GM19438 (cell line): ENCODE data around the gene PANK3.
"Not testable (repeated sequence)": the region's sequence is repeated elsewhere in the genome, so short reads cannot be mapped to it uniquely, and the experiment has no call there.

ENCODE experiments used
- ATAC-seq: cut with Tn5 transposase; IDR thresholded peaks from one replicate; pipeline ENCODE4 v1.9.1; 2021; ENCODE audit warnings: low read depth; ENCODE audit not compliant: unreplicated experiment

PANK3 gene

DNA sequence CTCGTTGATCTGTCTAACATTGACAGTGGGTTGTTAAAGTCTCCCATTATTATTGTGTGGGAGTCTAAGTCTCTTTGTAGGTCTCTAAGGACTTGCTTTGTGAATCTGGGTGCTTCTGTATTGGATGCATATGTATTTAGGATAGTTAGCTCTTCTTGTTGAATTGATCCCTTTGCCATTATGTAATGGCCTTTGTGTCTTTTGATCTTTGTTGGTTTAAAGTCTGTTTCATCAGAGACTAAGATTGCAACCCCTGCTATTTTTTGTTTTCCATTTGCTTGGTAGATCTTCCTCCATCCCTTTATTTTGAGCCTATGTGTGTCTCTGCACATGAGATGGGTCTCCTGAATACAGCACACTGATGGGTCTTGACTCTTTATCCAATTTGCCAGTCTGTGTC is 17.0 kb upstream of the PANK3 start:
- ATAC-seq, result not testable (repeated sequence)

GRCh38 chr5:168592014-168592368 is 12.8 kb upstream of the PANK3 start:
- no peak for ATAC-seq

DNA sequence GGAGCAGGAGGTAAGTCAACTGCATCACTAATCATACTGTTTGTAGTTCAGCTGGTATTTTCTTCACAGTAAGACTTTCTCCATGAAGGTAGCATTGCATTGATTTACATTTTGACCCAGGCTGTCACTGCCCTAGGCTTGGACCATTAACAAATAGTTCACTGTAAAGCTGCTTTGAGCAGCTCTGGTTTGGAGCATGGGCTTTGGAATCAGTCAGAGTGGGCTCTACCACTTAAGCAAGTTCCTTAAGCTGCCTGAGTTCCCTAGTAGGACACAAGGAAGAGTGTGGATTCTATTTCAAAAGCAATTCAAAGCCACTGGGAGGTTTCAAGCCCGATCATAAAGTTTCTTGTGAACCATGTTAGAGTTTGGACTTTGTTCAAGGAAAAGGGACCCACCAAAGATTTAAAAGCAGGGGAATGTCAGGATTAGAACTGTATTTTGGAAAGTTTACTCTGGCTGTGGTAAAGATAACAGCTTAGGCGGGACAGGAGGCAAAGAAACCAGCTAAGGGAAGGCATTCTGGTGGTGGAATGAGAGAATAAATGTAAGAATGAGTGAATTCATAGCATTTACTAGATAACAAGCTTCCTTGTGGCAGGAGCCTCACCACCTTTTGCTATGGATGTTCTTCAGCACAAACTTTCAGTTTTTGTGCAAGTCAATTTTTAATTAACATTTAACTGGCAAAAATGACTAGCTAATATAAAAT is 12.3 kb upstream of the PANK3 start:
- ATAC-seq, result no peak

DNA sequence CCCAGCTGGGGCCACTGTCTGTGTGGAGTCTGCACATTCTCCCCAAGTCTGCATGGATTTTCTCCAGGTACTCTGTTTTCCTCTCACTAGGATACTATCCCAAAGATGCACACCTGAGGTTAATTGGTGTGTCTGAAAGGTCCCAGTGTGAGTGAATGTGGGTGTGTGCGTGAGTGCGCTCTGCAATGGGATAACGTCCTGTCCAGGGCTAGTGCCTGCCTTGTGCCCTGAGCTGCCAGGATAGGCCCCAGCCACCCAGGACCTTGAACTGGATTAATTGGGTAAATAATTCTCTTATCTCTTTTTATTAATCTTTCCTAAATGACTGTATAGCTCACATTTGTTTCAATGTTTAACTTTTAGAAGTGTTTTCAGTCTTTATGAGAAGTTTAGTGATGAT is 11.5 kb upstream of the PANK3 start:
- ATAC-seq, result no peak

- no peak for ATAC-seq
Observed at GRCh38 chr5:168587987-168588386, 8.8 kb upstream of the PANK3 start.

GRCh38 chr5:168585119-168585856 is 6.1 kb upstream of the PANK3 start:
- ATAC-seq, result peak; percentile 46

GRCh38 chr5:168583742-168584482 is 4.7 kb upstream of the PANK3 start:
- peak; percentile 30 for ATAC-seq

DNA sequence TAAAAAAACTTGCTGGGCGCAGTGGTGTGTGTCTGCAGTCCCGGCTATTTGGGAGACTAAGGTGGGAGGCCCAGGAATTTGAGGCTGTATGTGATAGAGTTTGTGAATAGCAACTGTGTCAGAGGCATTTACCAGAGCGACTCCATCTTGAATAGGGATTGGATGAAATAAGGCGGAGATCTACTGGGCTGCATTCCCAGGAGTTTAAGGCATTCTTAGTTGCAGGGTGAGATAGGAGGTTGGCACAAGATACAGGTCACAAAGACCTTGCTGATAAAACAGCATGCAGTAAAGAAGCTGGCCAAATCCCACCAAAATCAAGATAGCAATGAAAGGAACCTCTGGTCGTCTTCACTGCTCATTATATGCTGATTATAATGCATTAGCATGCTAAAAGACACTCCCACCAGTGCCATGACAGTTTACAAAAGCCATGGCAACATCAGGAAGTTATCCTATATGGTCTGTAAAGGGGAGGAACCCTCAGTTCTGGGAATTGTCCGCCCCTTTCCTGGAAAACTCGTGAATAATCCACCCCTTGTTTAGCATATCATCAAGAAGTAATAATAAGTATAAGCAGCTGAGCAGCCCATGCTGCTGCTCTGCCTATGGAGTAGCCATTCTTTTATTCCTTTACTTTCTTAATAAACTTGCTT is 1.8 kb upstream of the PANK3 start:
- not testable (repeated sequence) for ATAC-seq

- ATAC-seq, result no peak
Observed at GRCh38 chr5:168580227-168580508, 1.0 kb upstream of the PANK3 start.

DNA sequence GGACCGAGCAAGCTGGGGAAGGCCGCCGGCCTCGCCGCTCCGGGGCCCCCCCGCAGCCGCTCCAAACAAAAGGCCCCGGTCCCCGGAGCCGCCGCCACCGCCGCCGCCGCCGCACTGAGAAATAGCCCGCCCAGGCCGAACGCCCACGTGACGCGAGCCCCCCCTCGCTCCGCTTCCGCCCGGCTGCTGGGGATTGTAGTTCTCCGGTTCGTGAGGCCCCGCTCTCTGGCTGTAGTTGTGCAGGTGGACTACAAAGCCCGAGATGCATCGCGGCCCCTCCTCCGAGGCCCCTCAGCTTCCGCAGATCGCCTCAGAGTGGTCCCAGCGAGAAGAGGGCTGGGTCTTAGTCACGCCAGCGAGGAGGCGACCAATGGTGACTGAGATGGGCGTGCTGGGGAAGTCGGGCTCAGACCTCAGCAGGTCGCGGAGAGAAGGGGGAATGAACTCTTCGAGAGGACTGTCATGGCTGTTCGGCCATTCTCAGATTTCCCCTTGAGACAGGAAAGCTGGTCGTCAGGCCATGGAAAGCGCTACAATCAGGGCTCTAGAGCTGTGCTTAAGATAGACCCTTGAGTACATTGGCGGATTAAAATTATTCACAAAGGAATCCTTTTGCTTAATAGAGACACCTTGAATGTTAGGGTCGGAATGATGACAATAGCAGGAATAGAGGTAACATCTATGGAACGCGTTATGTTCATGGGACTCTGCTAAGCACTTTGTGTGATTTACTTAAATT is 489 bp upstream of the PANK3 start:
- ATAC-seq, result peak; percentile 90

DNA sequence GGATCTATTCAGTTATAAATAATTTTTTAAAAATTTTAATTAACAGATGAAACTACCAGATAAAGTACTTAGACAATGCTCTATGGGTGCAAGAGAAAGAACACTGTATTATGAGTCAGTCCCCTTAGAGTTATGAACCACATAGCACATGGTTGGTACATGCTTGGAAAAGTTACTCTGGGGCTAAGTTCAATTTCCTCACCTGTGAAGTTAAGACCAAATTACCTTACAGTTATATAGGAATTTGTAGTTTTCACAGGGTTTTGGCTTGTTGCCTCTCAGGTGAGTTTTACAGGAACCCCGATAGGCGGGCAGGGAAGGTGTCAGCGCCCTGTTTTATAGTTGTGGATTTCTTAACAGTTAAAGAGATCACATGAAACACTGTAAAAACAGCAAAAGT is 1.2 kb downstream of the PANK3 start:
- no peak for ATAC-seq

DNA sequence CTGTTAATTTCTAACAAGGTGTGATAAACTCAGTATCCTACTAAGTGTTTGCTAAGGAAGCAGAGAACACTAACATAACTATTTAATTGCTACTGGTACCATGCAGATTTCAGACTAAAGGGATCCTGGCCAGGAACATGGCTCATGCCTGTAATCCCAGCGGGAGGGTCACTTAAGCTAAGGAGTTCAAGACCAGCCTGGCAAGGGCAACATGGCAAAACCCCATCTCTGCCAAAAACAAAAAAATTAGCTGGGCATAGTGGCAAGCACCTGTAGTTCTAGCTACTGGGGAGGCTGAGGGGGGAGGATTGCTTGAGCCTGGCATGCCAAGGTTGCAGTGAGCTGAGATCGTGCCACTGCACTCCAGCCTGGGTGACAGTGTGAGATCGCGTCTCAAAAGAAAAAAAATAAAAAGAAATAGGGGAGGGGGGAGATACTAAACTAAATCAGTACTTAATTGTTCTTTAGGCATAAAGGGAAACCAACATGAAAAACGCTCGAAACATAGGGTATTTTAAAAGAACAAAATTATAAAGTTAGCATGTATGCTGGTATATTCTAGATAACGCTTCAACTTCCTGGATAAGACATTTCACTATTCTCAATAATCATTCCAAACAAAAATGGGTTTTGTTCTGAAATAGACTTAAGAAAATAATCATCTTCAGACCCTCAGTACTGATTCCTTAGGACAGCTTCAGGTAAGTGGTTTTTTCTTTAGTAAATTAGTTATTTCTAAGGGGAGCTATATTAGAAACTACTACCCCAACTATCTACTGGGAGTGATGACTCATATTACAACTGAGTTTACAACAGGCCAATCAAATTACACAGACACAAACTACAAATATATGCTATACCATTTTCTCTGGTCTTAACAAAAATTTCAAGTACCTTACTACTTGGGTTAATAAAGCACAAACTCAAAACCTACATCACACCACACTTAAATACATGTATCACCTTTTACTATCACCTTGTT is 3.5 kb downstream of the PANK3 start:
- ATAC-seq, result no peak

DNA sequence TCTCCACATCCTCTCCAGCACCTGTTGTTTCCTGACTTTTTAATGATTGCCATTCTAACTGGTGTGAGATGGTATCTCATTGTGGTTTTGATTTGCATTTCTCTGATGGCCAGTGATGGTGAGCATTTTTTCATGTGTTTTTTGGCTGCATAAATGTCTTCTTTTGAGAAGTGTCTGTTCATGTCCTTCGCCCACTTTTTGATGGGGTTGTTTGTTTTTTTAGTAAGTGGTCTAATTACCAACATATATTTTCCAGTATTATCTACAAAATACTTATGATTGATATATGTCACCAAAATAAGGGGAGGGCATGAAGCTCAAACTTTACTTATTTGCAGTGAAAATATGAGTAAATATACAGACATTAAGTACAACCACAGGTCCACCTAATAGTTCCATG is 5.0 kb downstream of the PANK3 start:
- ATAC-seq, result not testable (repeated sequence)

DNA sequence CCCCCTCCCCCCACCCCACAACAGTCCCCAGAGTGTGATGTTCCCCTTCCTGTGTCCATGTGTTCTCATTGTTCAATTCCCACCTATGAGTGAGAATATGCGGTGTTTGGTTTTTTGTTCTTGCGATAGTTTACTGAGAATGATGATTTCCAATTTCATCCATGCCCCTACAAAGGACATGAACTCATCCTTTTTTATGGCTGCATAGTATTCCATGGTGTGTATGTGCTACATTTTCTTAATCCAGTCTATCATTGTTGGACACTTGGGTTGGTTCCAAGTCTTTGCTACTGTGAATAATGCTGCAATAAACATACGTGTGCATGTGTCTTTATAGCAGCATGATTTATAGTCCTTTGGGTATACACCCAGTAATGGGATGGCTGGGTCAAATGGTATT is 5.5 kb downstream of the PANK3 start:
- ATAC-seq, result not testable (repeated sequence)

DNA sequence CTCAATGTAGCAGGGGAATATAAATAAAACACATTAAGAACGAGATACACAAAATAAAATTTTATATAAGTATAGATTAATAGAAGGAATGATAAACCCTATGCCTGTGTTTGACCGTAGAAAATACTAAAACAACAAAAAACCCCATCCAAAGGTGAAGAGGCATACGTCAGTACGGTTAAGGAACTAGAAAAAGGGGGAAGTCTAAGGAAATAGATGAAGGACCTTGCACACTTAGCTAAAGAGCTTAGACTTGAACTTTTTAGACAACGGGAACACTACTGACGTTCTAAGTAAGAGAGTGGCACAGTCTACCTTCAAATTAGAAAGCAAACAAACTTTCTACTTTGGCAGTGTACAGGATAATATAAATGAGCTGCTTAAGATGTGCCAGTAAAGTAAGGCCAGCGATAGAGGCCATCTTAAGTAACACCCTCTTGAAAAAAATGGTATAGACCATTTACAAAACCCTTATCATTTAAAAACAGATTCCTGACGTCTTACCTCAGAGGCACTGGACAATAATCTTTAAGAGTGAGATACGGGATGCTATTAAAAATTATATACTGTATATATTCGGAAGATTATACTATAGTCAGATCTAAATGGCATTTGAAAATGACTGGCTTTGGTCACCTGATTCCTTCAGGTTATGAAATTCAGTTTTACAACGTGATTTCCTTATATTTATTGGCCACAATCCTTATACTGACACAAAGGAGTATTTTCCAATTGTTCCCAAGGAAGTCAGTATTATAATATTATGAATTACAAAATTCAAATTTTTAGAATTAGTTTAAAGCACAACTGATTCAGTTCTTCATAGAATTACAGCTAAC is 8.5 kb downstream of the PANK3 start:
- no peak for ATAC-seq

- ATAC-seq, result no peak
Observed at GRCh38 chr5:168568738-168569137, 10.4 kb downstream of the PANK3 start.

DNA sequence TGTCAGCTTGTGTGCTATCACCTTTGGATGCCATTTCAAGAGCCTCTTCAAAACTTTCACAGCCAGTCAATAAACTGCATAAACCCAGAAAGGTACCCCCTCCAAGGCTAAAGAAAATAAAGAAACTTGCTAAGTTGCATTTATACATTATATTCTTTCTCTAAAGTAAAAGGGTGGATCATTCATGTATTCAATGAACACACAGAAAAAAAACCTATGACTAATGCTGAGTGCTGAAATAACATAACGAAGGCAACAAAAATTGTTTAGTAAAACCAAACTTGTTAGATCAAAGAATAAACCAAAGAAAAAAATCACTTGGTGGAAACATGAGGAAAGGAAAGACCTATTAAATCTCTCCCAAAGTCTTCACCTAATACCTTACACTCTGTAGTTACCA is 15.2 kb downstream of the PANK3 start:
- ATAC-seq, result no peak

- ATAC-seq, result no peak
Observed at GRCh38 chr5:168562279-168562678, 16.9 kb downstream of the PANK3 start.

DNA sequence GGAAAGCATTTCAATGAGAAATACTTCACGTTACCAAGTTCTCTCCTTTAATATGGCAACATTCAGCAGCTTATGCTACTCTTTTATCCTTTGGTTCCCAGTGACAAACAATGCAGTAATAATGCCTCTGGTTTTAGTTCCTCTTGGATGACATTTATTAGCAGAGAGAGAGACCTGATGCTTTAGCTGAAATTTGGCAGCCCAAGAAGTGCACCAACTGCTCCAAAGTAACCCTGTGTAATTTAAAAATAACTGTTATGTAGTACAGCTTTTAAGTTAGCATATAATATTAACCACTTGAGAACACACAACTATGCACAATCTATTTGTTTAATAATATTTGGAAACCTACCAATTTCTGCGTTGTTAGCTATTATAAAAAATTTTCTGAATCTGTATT is 21.8 kb downstream of the PANK3 start:
- ATAC-seq, result no peak
